VCaP (cell line): ENCODE results near the gene NUP133.

Experiments
- H3K27ac ChIP-seq: fragments of 450-650 bp; 2 replicates; pipeline ENCODE4 v1.5.1; 2017
- CTCF ChIP-seq: fragments of 450-650 bp; conservative IDR thresholded peaks from 2 replicates; pipeline ENCODE4 v1.5.1; 2017; ENCODE audit warnings: mild to moderate bottlenecking, moderate library complexity

NUP133 gene

GRCh38 chr1:229507951-229508822 is at the start of gene NUP133:
NUP133 (minus strand) TSS chr1:229508341; CDS start chr1:229508249, 92 bp downstream.
- no peak for TF ChIP-seq CTCF
- peak within 1 kb of the TSS; percentile 88 for H3K27ac ChIP-seq

- H3K27ac ChIP-seq = peak overlapping the region; percentile 87
- TF ChIP-seq CTCF = no peak
Observed at GRCh38 chr1:229557200-229557850, 49.2 kb upstream of the NUP133 start.

- TF ChIP-seq CTCF = no peak
- H3K27ac ChIP-seq = no peak overlapping the region
Observed at GRCh38 chr1:229554886-229555621, 46.9 kb upstream of the NUP133 start.

- H3K27ac ChIP-seq = no peak overlapping the region
- TF ChIP-seq CTCF = no peak
Observed at GRCh38 chr1:229553621-229554130, 45.5 kb upstream of the NUP133 start.

- TF ChIP-seq CTCF = no peak
- no peak overlapping the region for H3K27ac ChIP-seq
Observed at GRCh38 chr1:229552732-229553131, 44.6 kb upstream of the NUP133 start.

- TF ChIP-seq CTCF = no peak
- H3K27ac ChIP-seq = peak overlapping the region; percentile 54
Observed at GRCh38 chr1:229550812-229551567, 42.8 kb upstream of the NUP133 start.
